OCI-LY7 (cell line): ENCODE data around the gene SHH. TPM values are rescaled to one million over a fixed set of nuclear protein-coding genes. Genes with fewer than 3 reads are reported as not detected.

Source experiments
- BruUV-seq: library from RNA; stranded (reverse); fragments of 400-500 nt; replicated peaks from 2 replicates; lab custom pipeline; 2021; lab: Mats Ljungman, UMichigan
- CTCF ChIA-PET: fragments of 300-600 bp; sonication (Branson Sonifier 250); formaldehyde crosslinking; loops from one replicate; lab custom pipeline; 2022; ENCODE audit warnings: antibody characterized with exemption; ENCODE audit not compliant: unreplicated experiment; lab: Charles Lee
- POLR2A ChIA-PET: fragments of 300-600 bp; sonication (Branson Sonifier 250); formaldehyde crosslinking; loops from one replicate; lab custom pipeline; 2022; ENCODE audit warnings: antibody characterized with exemption; lab: Charles Lee
- DNase-seq: peaks from one replicate; pipeline ENCODE4 v3.0.0-alpha.2; 2015; ENCODE audit warnings: low spot score
- H2AFZ ChIP-seq: fragments of 200-600 bp; sonication (generic), shearing (Covaris generic); 2 replicates; pipeline ENCODE4 v1.6.1; 2014; ENCODE audit warnings: mild to moderate bottlenecking, antibody characterized with exemption, low read length, moderate library complexity
- H3K27ac ChIP-seq: fragments of 200-600 bp; sonication (generic); 2 replicates; pipeline ENCODE4 v1.5.1; 2014; ENCODE audit warnings: mixed run types, low read depth, mild to moderate bottlenecking, moderate library complexity, low read length, inconsistent platforms; ENCODE audit not compliant: poor library complexity, severe bottlenecking
- H3K36me3 ChIP-seq: fragments of 200-600 bp; sonication (generic); 2 replicates; pipeline ENCODE4 v1.6.1; 2014; ENCODE audit warnings: mild to moderate bottlenecking, antibody characterized with exemption, low read length, moderate library complexity, mixed read lengths; ENCODE audit not compliant: insufficient read depth
- H3K4me1 ChIP-seq: fragments of 200-600 bp; sonication (generic); 2 replicates; pipeline ENCODE4 v1.5.1; 2014; ENCODE audit warnings: mild to moderate bottlenecking, low read length; ENCODE audit not compliant: insufficient read depth, poor library complexity, severe bottlenecking
- H3K4me2 ChIP-seq: fragments of 200-600 bp; sonication (generic); 2 replicates; pipeline ENCODE4 v1.6.1; 2014; ENCODE audit warnings: mild to moderate bottlenecking, low read length
- H3K4me3 ChIP-seq: fragments of 200-600 bp; sonication (generic); 2 replicates; pipeline ENCODE4 v1.5.1; 2014; ENCODE audit warnings: mild to moderate bottlenecking, low read depth, low read length; ENCODE audit not compliant: poor library complexity, severe bottlenecking
- H3K79me2 ChIP-seq: fragments of 200-600 bp; sonication (generic); 2 replicates; pipeline ENCODE4 v1.6.1; 2016; ENCODE audit warnings: low read depth, mild to moderate bottlenecking, low read length, moderate library complexity, mixed read lengths; ENCODE audit not compliant: insufficient read depth
- H3K9me2 ChIP-seq: fragments of 200-600 bp; sonication (generic); 2 replicates; pipeline ENCODE4 v1.6.1; 2016; ENCODE audit warnings: mild to moderate bottlenecking, low read length, mixed read lengths; ENCODE audit not compliant: insufficient read depth
- H3K9me3 ChIP-seq: fragments of 200-600 bp; sonication (generic); 2 replicates; pipeline ENCODE4 v1.6.1; 2014; ENCODE audit warnings: mild to moderate bottlenecking, mixed run types, low read length, mixed read lengths
- H4K20me1 ChIP-seq: fragments of 200-600 bp; sonication (generic); 2 replicates; pipeline ENCODE4 v1.6.1; 2014; ENCODE audit warnings: mild to moderate bottlenecking, antibody characterized with exemption, low read length, moderate library complexity, mixed read lengths; ENCODE audit not compliant: insufficient read depth
- EZH2phosphoT487 ChIP-seq: fragments of 200-600 bp; sonication (generic); IDR thresholded peaks from 2 replicates; pipeline ENCODE4 v1.6.1; 2018; ENCODE audit warnings: low read depth, borderline replicate concordance, mild to moderate bottlenecking, mixed run types, antibody characterized with exemption, low read length, moderate library complexity, mixed read lengths
- intact Hi-C: fragments of 100-400 bp; cut with micrococcal nuclease; formaldehyde crosslinking; loops from one replicate; pipeline ENCODE4 v1.10.0; 2022; ENCODE audit not compliant: unreplicated experiment
- total RNA-seq, 2 experiments: library from RNA; depleted of rRNA in 1 of 2; stranded (reverse); fragments of >200 nt in 1 of 2; shearing (Covaris generic) in 1 of 2; gene quantifications; 2 replicates each; pipeline ENCODE4 v1.2.3, GENCODE V29; 2014 to 2022
- TF ChIP-seq, protein P1 (sequence below): fragments of 200-600 bp; sonication (generic); conservative IDR thresholded peaks from 2 replicates; pipeline ENCODE4 v1.5.1; 2014; ENCODE audit warnings: mild to moderate bottlenecking, antibody characterized with exemption, low read length, moderate library complexity, mixed read lengths

SHH gene
- total RNA-seq, 2 experiments from 2014 or later: not detected

DNA sequence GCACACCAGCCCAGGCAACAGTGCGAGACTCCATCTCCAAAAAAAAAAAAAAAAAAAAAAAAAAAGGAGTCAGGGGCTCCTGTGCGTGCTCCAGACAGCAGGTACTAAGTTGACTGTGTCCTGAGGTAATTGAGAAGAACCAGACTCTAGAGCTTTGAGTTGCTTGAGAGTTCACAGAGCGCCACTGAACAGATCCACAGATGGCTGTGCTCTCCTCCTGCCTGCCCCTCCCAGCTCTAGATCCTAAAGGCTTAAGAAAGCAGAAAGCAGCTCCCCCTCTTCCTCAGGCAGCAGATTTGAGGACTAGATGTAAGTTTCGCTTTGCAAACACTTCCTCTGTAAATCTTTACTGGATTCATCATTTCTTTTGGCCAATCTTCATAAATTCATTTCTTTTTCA, 38.7 kb downstream of the SHH start:
- TF ChIP-seq, protein P1, sequence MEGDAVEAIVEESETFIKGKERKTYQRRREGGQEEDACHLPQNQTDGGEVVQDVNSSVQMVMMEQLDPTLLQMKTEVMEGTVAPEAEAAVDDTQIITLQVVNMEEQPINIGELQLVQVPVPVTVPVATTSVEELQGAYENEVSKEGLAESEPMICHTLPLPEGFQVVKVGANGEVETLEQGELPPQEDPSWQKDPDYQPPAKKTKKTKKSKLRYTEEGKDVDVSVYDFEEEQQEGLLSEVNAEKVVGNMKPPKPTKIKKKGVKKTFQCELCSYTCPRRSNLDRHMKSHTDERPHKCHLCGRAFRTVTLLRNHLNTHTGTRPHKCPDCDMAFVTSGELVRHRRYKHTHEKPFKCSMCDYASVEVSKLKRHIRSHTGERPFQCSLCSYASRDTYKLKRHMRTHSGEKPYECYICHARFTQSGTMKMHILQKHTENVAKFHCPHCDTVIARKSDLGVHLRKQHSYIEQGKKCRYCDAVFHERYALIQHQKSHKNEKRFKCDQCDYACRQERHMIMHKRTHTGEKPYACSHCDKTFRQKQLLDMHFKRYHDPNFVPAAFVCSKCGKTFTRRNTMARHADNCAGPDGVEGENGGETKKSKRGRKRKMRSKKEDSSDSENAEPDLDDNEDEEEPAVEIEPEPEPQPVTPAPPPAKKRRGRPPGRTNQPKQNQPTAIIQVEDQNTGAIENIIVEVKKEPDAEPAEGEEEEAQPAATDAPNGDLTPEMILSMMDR: no peak
- no peak for TF ChIP-seq EZH2phosphoT487
- no peaks in the 10 kb centered on the region for H3K79me2 ChIP-seq
- POLR2A ChIA-PET: interaction anchor here (0.6 kb wide), 1 partner anchor 386 kb away, joined by 7 read pairs; no protein-coding TSS in a partner anchor

DNA sequence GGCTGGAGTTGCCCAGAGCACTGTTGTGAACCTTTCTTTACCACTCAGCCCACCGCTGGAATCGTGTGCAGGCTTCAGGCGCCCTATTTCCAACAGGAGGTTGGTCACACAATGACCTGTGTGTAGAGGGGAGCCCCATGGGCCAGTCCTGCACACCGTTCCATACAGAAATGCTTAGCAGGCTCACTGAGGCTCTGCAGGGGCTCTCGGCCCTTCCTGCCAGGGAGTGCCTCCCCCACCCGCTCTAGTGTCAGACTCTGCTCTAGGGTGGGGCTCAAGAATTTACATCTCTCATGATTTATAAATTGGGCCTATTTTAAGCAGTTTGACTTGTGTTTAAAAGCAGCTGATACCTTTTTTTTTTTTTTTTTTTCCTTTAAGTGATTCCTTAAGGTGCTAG, 42.0 kb downstream of the SHH start:
- POLR2A ChIA-PET: interaction anchor here (0.6 to 1.3 kb wide), 3 partner anchors 8 to 38 kb away, joined by 3 read pairs; no protein-coding TSS in a partner anchor

More for the DNA sequence above, 38.7 kb downstream of the SHH start:
- BruUV-seq: no TSS peak
- no peak for DNase-seq
- Histone ChIP-seq H3K4me1 (no peaks in the 10 kb centered on the region), H3K36me3 (peaks cover 95% of the 10 kb centered on the region), H3K4me3 (no peak overlapping the region), H3K9me3 (no peaks in the 10 kb centered on the region), H3K27ac (no peak overlapping the region), H3K9me2 (no peaks in the 10 kb centered on the region), H3K4me2 (no peak overlapping the region), H4K20me1 (peaks cover 17% of the 10 kb centered on the region; the same call in 1 of the 2 replicates), H2AFZ (no peak overlapping the region)
- intact Hi-C loops: no loop called here
- CTCF ChIA-PET: no interaction called here

DNA sequence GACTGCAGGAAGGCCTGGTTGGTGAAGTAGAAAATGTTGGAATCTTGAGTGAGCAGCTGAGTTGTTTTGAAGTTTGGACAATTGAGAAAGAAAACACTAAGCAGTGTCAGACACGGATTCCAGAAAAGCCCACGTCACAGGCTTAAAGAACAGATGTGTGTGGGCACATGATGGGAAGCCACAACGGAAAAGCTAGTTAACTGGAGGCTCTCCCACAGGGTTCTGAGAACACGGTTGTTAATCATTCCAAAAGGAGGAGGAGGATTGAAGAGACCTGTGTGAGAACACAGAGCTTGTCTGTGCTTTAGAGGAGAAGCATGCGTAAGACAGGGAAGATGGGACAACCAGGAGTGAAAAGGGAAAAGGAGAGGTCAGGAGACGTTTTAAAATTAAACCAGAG, 42.6 kb downstream of the SHH start:
- Histone ChIP-seq H2AFZ (no peak overlapping the region), H3K79me2 (no peaks in the 10 kb centered on the region), H4K20me1 (0 out of 2 replicates have a peak, but pooled peaks cover 18% of the 10 kb centered on the region), H3K4me1 (no peaks in the 10 kb centered on the region), H3K9me3 (no peaks in the 10 kb centered on the region), H3K9me2 (no peaks in the 10 kb centered on the region), H3K36me3 (peaks cover 95% of the 10 kb centered on the region), H3K4me3 (no peak overlapping the region), H3K27ac (no peak overlapping the region), H3K4me2 (no peak overlapping the region)
- ChIA-PET POLR2A (no interaction called here), CTCF (no interaction called here)
- no TSS peak for BruUV-seq
- intact Hi-C loops: no loop called here
- TF ChIP-seq, protein P1: no peak
- no peak for TF ChIP-seq EZH2phosphoT487
- no peak for DNase-seq

More for the DNA sequence above, 42.0 kb downstream of the SHH start:
- Histone ChIP-seq H3K27ac (no peak overlapping the region), H3K4me2 (no peak overlapping the region), H3K9me3 (no peaks in the 10 kb centered on the region), H4K20me1 (0 out of 2 replicates have a peak, but pooled peaks cover 18% of the 10 kb centered on the region), H3K9me2 (no peaks in the 10 kb centered on the region), H3K79me2 (no peaks in the 10 kb centered on the region), H3K36me3 (peaks cover 95% of the 10 kb centered on the region), H3K4me1 (no peaks in the 10 kb centered on the region), H3K4me3 (no peak overlapping the region), H2AFZ (no peak overlapping the region)
- CTCF ChIA-PET: no interaction called here
- no peak for DNase-seq
- intact Hi-C loops: no loop called here
- no peak for TF ChIP-seq EZH2phosphoT487
- TF ChIP-seq, protein P1: no peak
- no TSS peak for BruUV-seq
